DMS153 treated with DMSO at 0.1 percent for 48 hours (cell line): Measurements from ENCODE around the gene TMEM163.
A peak's percentile ranks its signal among the peaks of the same experiment; 100 is the strongest.

ENCODE experiments used
- DNase-seq: peaks from one replicate; lab custom pipeline; 2025; ENCODE audit not compliant: unreplicated experiment; lab: John Stamatoyannopoulos, UW

TMEM163 gene

DNA sequence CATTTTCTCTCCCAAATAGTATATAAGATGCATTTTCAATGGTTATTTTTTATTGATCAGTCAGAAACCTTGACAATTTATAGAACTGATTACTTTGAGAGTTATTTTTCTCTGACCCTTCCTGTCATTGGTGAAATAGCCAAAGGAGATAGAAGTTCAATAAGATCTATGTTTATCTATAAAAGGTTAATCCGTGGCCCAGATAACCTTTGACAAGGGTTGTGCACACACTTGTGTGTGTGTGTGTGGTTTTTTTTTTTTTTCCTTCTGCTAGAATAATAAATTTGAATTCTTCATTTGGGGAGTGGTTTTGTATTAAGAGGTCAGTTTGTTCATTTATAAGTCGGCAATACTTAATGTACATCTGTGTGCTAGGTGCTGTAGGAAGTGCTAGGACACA, 304.9 kb downstream of the TMEM163 start:
- no peak for DNase-seq

DNA sequence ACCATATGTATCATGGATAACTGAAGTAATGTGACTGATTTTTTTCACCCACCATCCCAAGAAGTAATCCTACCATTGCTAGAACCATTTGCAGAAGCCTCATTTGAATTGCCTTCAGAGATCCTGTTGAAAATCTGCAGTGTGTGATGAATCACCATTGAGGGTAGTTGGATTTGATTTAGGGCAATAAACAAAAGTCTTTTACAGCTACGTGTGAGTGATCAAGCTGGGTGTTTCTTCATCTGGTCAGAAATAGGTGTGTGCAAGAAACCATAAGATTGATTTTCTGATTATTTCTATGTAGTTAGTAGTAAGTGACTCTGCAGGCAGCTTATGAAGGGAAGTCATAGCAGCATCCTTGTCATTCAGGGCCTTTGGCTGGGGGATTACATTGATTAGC, 305.4 kb downstream of the TMEM163 start:
- no peak for DNase-seq

DNA sequence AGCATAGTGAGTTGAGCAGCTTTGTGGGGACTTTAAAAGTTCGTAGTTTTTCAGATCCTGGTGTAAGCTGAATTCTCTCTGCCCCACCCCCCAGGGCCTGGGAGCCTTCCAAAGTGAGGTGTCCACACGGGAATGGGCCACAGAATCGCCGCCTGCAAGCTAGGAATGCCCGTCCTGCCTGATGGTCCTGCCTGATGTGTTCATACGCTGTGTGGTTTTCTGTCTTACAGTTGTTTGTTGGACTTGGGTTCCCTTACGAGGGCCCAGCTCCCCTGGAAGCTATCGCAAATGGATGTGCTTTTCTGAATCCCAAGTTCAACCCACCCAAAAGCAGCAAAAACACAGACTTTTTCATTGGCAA, 306.2 kb downstream of the TMEM163 start:
- DNase-seq: no peak

DNA sequence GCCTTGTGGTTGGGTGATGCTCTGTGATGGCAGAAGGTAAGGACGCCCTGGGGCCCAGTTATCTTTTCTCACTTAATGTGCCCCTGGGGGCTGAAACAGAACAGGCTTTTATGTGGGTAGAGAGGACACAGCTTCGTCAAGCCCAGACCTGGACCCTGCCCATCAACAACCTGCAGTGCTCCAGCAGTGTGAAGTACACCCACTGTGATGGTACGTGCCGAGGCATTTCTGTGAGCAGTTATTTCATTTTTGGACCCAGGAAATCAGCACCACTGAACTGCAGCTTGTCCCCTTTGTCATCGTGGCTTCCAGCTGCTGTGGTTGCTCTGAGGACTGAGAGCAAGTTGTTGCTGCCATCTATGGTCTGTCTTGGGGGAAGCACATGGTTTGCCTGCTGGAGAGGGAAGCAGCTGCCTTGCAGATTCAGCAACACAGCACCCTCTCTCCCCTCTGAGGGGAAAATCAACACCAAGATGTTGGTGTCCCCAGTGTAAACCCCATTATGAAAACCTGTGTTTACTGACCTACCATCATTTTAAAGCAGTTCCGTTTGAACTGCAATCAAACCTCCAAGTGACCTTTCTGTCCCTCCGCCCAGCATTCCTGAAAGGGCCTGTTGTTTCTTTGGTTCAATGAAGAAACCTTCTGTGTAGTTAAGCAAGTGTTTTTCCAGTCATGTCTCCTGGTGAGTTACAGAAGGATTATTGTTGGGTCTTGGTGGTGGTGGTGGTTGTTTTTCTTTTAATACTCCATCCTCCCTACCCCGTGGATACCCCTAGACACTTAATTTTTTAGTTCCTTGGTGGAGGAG, 306.8 kb downstream of the TMEM163 start:
- DNase-seq: peak; percentile 75

DNA sequence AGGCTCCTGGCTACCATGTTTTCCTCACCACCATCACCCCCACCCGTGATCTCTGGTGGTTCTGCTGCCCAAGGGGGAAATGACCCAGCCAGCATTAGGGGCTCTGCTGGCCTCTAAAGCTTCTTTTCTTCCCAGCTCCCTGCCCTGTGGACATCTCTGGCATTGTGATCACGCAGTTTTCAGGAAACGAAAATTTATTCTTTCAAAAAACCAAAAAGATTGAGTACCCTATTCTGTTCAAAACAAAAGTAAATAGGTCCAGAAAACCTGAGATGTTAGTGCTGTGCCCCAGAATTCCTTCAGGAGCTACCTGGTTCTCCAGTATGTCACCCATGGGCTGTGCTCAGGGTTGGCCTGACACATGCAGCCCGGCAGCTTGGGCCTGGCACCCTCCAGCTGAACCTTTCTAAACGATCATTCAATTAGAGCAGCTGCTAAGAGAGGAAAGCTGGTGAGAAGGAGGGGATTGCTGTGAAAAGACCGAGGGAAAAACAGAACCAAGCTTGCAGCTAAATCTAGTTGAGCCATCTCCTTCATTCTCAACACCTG, 307.4 kb downstream of the TMEM163 start:
- no peak for DNase-seq

DNA sequence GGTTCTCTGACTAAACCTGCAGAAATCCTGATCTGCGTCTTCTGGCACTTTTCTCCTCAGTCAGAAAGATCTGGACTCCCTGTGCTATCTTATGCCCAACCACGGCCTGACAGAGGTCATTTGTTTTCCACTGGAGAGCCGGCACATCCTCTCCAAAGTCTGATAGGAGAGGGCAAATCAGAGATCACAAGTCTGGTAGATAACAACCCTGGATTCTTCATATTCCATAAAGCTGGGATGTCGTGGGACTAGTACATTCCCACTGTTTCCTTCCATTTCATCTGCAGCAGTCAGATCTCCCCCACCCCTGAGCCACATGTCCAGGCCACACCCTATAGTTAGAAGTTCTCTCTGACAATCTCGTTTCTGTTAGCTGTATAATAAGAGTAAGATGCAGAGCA, 308.0 kb downstream of the TMEM163 start:
- DNase-seq: no peak

DNA sequence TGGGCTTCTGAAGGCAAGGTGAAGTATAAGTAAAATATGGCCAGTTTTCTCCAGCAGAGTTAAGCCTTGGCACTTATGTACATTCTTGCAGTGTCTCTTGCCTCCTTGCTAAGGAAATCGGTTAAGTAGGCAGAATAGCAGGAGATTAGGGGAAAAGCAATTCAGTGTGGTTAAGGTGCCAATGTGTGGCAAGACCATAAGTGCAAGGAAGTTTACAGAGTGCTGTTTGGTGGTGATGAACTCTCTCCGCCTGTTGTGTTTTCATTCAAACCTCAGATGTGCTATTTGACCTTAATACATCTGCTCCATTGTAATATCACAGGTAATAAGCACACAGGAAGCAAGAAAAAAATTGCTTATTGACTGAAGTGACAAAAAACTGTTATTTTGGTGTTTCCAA, 308.8 kb downstream of the TMEM163 start:
- DNase-seq: no peak

DNA sequence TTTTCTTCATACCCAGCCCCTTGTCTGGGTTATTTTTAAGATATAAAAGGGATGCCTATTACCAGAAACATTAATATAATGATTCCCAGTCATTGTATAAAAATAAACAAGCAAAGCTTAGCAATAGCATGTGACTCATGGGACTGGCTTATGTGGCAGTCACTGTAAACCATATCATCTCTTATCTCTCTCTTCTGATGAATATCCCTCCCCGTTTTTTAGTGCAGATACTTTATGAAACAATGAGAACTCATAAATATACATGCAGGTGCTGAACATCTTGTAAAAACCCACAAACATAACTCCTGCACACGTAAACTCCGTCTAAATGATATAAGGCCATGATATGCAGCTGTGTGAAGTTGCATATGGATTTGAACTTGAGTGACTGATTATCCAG, 310.0 kb downstream of the TMEM163 start:
- no peak for DNase-seq

DNA sequence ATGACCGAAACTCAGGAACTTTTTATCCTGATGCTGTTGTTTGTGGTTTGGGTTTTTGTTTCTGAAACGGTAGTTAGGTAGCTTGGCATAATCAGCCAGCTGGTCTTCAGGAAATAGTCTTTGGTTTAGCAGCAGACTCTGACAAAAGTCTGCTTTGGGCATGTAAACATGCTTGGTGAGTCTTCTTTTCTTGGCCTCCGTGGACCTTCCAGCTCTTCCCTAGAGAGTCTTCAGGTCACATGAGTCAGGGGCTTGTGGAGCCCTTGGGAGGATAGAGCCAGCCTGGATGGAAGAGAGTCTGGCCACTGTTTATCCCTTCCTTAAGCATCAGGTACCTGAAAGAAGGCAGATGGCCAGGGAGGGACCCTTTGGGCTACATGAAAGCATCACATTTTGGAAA, 310.4 kb downstream of the TMEM163 start:
- DNase-seq: no peak

DNA sequence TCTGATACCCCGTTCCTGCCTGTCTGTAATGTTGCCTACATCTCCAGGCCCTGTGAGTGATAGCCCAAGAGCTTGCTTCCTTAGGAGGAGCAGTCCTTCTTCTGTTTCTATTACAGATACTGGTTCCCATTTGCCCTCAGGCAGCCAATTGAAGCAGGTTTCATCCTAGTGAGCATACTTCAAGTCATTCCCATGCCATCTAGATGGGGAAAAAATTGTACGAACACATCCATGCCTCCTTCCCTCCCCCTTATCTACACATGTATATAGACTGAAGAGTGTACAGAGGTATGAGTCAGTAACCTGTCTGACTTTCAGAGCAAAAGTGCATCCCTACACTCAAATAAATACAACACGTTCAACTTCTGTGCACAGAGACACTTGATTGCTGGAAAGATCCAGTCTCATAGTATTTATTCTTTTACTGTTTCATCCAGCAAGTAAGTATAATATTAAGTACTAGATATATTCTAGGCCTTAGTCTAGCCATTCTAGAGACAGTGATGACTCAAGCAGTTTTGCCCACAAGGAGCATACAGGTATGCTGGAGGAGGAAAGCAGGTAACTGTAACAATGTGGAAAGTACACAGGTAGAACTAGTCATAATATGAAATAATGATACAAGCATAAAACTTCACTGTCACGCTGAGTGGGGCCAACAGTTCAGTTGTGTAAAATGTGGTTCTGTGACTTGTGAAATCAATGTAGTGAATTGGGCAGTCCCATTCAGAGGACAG, 311.5 kb downstream of the TMEM163 start:
- DNase-seq: no peak

DNA sequence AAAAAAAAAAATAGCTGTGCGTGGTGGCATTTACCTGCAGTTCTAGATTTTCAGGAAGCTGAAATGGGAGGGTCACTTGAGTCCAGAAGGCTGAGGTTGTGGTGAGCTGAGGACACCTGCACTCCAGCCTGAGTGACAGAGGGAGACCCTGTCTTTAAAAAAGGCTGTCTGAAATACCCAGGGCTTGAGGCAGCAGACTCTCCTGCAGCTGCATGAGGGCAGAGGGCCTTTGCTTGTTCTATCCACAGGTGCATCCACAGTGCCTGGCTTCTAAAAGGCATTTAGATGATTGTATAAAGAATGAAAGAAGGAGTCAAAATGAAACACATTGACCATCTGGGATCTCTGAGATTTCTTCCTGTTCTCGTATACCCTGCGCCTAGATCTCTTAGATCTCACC, 312.1 kb downstream of the TMEM163 start:
- no peak for DNase-seq

DNA sequence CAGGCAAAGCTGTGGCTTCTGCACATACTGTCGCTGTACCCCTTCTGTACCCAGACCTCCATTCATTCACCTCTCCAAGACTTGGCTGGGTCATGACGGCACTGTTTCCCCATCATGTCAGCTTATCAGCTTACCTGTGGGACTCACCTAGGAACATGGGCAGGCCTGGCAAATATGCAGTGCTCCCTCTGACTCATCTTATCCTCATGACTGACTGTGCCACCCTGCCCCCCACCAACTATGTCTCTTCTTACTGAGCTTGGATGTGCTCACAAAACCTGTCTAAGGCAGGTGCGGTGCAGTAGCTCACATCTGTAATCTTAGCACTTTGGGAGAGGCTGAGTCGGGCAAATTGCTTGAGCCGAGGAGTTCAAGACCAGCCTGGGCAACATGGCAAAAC, 312.5 kb downstream of the TMEM163 start:
- no peak for DNase-seq
